Cardiac muscle cell (in vitro differentiated cells and primary cell): Measurements from ENCODE around the gene OR6C70. TPM values are rescaled to one million over a fixed set of nuclear protein-coding genes. Genes with fewer than 3 reads are reported as not detected.

ENCODE experiments used
- DNase-seq, 2 donors: peaks; one replicate each; pipeline versions ENCODE4 v3.0.0 to v3.0.0-alpha.2; 2010 to 2017; ENCODE audit warnings: low read depth in 1 of 2, low spot score in 1 of 2
- H3K27ac ChIP-seq: fragments of 200-600 bp; sonication (generic); 2 replicates; pipeline ENCODE4 v1.5.1; 2016
- H3K27me3 ChIP-seq: fragments of 200-600 bp; sonication (generic); 2 replicates; pipeline ENCODE4 v1.6.0; 2016; ENCODE audit warnings: control low read depth
- H3K36me3 ChIP-seq: fragments of 200-600 bp; sonication (generic); 2 replicates; pipeline ENCODE4 v1.5.1; 2016; ENCODE audit warnings: control low read depth
- H3K4me1 ChIP-seq: fragments of 200-600 bp; sonication (generic); 2 replicates; pipeline ENCODE4 v1.8.1; 2017; ENCODE audit warnings: low read depth, mild to moderate bottlenecking, mixed run types
- H3K4me3 ChIP-seq: fragments of 200-600 bp; sonication (generic); 2 replicates; pipeline ENCODE4 v1.5.1; 2016; ENCODE audit warnings: mild to moderate bottlenecking
- H3K9me3 ChIP-seq: fragments of 200-600 bp; sonication (generic); 2 replicates; pipeline ENCODE4 v1.5.1; 2017; ENCODE audit warnings: low read depth, mild to moderate bottlenecking, control low read depth
- CTCF ChIP-seq: IDR thresholded peaks from 2 replicates; pipeline ENCODE4 v1.5.1; 2012; ENCODE audit warnings: low read depth, mild to moderate bottlenecking, low read length
- polyA plus RNA-seq: library from polyadenylated mRNA; unstranded; fragments of >200 nt; fragmentation: Nextera tagmentation; extraction: Ambion mirVana; gene quantifications from 2 replicates; pipeline ENCODE4 v1.2.1, GENCODE V29; 2016
- total RNA-seq: library from RNA; depleted of rRNA; stranded (reverse); fragments of >200 nt; gene quantifications from 2 replicates; pipeline ENCODE4 v1.2.3, GENCODE V29; 2016

OR6C70 gene
- total and polyA plus RNA-seq, 2 experiments from 2014 or later, result not detected

- Histone ChIP-seq H3K27ac (no peak overlapping the region), H3K27me3 (no peaks in the 10 kb centered on the region), H3K4me1 (no peaks in the 10 kb centered on the region), H3K9me3 (no peaks in the 10 kb centered on the region), H3K4me3 (no peak overlapping the region), H3K36me3 (no peaks in the 10 kb centered on the region)
- no peak for TF ChIP-seq CTCF
- no peak for DNase-seq
These were observed 41.4 kb downstream of the OR6C70 start for GRCh38 chr12:55428331-55429243.

- H3K9me3 ChIP-seq, result no peaks in the 10 kb centered on the region
- no peak within 1 kb of the TSS for H3K27ac ChIP-seq
- TF ChIP-seq CTCF, result no peak
These were observed 44.0 kb downstream of the OR6C70 start, which contains the start of gene OR6C76 for GRCh38 chr12:55425954-55426353. Gene OR6C76, plus strand, starts transcription at chr12:55426254. Its CDS starts 0 bp downstream, at chr12:55426254.

GRCh38 chr12:55420307-55420962 lies 49.5 kb downstream of the OR6C70 start:
- Histone ChIP-seq H3K4me1 (no peaks in the 10 kb centered on the region), H3K36me3 (no peaks in the 10 kb centered on the region), H3K27ac (no peak overlapping the region), H3K9me3 (no peaks in the 10 kb centered on the region), H3K27me3 (no peaks in the 10 kb centered on the region), H3K4me3 (no peak overlapping the region)
- no peak for TF ChIP-seq CTCF
- no peak for DNase-seq

More at GRCh38 chr12:55425954-55426353, 44.0 kb downstream of the OR6C70 start, which contains the start of gene OR6C76:
- H3K4me3 ChIP-seq, result no peak within 1 kb of the TSS
- no peaks in the 10 kb centered on the region for H3K4me1 ChIP-seq
- no peaks in the 10 kb centered on the region for H3K27me3 ChIP-seq
- H3K36me3 ChIP-seq, result no peaks in the 10 kb centered on the region
- DNase-seq, result no peak

Other genes starting within 250 kb of the OR6C70 start
- not detected in 2 replicates for gene OR10A7, start 249.1 kb downstream of the OR6C70 start, total RNA-seq
- gene OR10A7, start 249.1 kb downstream of the OR6C70 start, polyA plus RNA-seq, result not detected in 2 replicates
- not detected in 2 replicates for gene OR6C74, start 225.5 kb downstream of the OR6C70 start, total RNA-seq
- not detected in 2 replicates for gene OR6C74, start 225.5 kb downstream of the OR6C70 start, polyA plus RNA-seq
- gene OR6C6, start 173.6 kb downstream of the OR6C70 start, total RNA-seq, result not detected in 2 replicates
- gene OR6C6, start 173.6 kb downstream of the OR6C70 start, polyA plus RNA-seq, result not detected in 2 replicates
- gene OR6C1, start 155.8 kb downstream of the OR6C70 start, total RNA-seq, result not detected in 2 replicates
- gene OR6C1, start 155.8 kb downstream of the OR6C70 start, polyA plus RNA-seq, result not detected in 2 replicates
- not detected in 2 replicates for gene OR6C3, start 139.4 kb downstream of the OR6C70 start, total RNA-seq
- not detected in 2 replicates for gene OR6C3, start 139.4 kb downstream of the OR6C70 start, polyA plus RNA-seq
- not detected in 2 replicates for gene OR6C75, start 107.2 kb downstream of the OR6C70 start, total RNA-seq
- gene OR6C75, start 107.2 kb downstream of the OR6C70 start, polyA plus RNA-seq, result not detected in 2 replicates
- not detected in 2 replicates for gene OR6C65, start 69.6 kb downstream of the OR6C70 start, total RNA-seq
- gene OR6C65, start 69.6 kb downstream of the OR6C70 start, polyA plus RNA-seq, result not detected in 2 replicates
- gene OR6C76, start 43.9 kb downstream of the OR6C70 start, total RNA-seq, result not detected in 2 replicates
- gene OR6C76, start 43.9 kb downstream of the OR6C70 start, polyA plus RNA-seq, result not detected in 2 replicates
- not detected in 2 replicates for gene OR6C2, start 26.1 kb downstream of the OR6C70 start, total RNA-seq
- not detected in 2 replicates for gene OR6C2, start 26.1 kb downstream of the OR6C70 start, polyA plus RNA-seq
- not detected in 2 replicates for gene OR6C68, start 22.2 kb upstream of the OR6C70 start, total RNA-seq
- not detected in 2 replicates for gene OR6C68, start 22.2 kb upstream of the OR6C70 start, polyA plus RNA-seq
- gene OR6C4, start 79.5 kb upstream of the OR6C70 start, total RNA-seq, result not detected in 2 replicates
- not detected in 2 replicates for gene OR6C4, start 79.5 kb upstream of the OR6C70 start, polyA plus RNA-seq
- not detected in 2 replicates for gene OR2AP1, start 102.3 kb upstream of the OR6C70 start, total RNA-seq
- gene OR2AP1, start 102.3 kb upstream of the OR6C70 start, polyA plus RNA-seq, result not detected in 2 replicates
- gene OR10P1, start 166.8 kb upstream of the OR6C70 start, total RNA-seq, result not detected in 2 replicates
- gene OR10P1, start 166.8 kb upstream of the OR6C70 start, polyA plus RNA-seq, result not detected in 2 replicates
- 93.9 and 101 TPM in 2 replicates for gene ITGA7, start 237.8 kb upstream of the OR6C70 start, total RNA-seq
- 32.9 and 39.5 TPM in 2 replicates for gene ITGA7, start 237.8 kb upstream of the OR6C70 start, polyA plus RNA-seq
- gene BLOC1S1, start 245.9 kb upstream of the OR6C70 start, total RNA-seq, result 133 and 194 TPM in 2 replicates
- 147 and 159 TPM in 2 replicates for gene BLOC1S1, start 245.9 kb upstream of the OR6C70 start, polyA plus RNA-seq